HG02840 (cell line): ENCODE data around the gene SLC15A5.

Source experiments
- ATAC-seq: cut with Tn5 transposase; IDR thresholded peaks from one replicate; pipeline ENCODE4 v1.9.1; 2021; ENCODE audit warnings: mild to moderate bottlenecking, moderate library complexity, moderate number of reproducible peaks; ENCODE audit not compliant: unreplicated experiment, low FRiP score

The SLC15A5 gene

DNA sequence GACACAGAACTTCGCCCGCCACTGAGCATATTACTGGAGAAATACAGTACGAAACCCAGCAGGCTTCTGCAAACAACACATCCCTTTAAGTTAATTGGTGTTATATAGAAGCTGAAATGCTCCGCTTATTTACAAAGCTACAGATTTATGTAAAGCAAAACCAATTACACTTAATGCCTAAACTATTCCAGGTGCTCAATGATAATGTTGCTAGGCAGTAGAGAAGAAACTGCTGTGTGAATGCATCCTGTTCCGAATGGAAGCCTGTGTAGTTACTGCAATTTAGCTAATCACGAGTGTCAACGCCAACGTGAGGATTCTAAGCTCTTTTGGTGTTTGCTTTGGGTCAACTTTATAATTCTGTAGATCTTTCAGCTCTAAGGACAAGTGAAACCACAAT is 89.8 kb downstream of the SLC15A5 start:
- ATAC-seq: no peak

DNA sequence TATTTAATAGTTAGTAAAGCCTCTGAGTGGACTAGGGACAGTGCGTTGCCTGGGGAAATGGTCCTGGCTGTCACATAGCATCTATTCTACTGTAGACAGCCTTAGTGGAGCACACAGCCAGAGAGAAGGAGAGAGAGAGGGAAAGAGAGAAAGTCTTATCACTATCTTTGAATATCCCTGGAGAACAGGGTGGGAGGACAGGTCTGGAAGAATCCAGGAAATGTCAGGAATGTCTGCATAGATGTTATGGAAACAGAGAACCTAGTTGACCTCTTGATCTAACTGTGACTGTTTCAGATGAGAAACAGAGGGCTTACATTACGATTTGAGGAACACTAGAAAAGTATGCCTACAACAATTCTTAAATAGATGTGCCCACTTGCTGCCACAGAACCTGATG is 92.8 kb downstream of the SLC15A5 start:
- no peak for ATAC-seq

DNA sequence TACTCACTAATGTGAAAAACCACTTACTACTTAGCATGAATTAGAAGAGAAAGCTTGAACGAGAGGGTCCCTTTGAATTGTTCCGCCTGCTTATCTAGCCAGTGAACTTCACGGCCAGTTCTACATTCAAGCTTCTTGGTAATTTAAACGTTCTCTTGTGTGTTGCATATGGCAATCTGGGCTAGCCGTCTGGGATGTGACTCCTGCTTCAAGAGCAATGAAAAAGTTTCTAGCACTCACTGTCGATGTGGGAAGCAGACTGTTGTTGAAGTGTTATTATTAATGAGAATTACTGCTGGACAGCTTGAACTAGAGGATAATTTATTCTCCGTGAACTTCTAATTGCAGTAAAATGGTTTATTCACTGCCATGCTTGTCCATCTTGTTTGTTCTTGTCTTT is 93.9 kb downstream of the SLC15A5 start:
- ATAC-seq: no peak

DNA sequence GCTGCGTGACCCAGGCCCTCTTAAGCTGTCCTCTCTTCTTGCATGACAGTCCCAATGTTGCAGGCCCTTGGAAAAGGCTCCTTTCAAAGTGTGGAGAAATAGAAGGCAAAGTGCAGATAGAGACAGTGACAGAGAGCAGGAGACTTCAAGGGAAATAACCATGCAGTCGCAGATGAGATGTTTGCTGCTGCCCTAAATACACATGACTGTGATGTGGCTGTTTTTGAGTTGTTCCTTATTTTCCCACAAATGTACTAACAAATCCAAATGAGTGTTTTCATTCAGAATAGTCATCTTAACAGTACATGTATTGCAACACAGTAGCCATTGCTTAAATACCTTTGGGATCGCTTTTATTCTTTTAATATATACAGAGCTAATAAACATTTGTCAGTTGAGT is 101.6 kb downstream of the SLC15A5 start:
- no peak for ATAC-seq

DNA sequence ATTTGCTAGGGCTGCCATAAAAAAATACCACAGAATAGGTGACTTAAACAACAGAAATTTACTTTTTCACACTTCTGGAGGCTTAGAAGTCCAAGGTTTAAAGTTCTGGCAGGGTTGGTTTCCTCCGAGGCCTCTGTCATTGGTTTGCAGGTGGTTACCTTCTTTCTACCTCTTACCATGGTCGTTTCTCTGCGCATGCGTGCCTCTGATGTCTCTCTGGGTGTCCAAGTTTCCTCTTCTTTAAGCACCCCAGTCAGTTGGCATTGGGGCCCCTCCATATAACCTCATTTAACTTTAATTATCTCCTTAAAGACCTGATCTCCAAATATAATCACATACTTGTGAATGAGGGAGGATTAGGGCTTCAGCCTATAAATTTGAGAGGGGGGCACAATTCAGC is 103.2 kb downstream of the SLC15A5 start:
- ATAC-seq: no peak

DNA sequence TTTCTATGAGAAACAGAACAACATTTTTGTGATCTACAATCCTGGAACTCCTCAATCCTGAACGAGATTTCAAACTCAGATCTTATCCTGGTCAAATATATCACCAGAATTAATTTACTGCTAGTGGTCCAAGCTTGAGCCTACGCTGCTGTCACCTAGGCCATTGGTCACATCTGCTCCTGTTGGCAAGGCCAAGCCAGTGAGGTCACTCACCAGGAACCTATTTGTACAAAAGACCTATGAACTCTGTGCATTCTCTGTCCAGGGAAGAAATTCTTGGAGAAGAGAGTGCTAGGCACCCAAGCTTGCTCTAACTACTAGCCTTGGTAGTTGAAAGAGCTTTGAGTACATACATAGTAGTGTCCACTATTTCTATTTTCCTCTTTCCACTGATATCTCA is 106.1 kb downstream of the SLC15A5 start:
- no peak for ATAC-seq

DNA sequence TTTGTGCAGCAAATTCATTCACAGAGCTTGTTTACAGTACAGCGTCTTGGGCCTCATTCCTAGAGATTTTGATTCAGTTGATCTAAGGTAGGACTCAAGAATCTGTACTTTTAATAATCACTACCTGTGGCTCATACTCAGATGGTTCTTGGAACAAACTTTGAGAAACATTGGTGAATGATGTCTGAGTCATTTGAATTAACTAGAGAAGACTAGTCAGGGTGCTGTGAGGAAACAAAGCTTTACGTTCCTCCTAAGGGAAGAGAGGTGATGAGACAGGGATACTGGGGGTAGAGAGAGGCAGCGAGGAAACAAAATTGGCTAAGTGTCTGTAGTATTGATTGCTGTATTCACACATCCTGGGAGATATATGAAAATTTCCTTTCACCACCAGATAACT is 109.4 kb downstream of the SLC15A5 start:
- no peak for ATAC-seq

DNA sequence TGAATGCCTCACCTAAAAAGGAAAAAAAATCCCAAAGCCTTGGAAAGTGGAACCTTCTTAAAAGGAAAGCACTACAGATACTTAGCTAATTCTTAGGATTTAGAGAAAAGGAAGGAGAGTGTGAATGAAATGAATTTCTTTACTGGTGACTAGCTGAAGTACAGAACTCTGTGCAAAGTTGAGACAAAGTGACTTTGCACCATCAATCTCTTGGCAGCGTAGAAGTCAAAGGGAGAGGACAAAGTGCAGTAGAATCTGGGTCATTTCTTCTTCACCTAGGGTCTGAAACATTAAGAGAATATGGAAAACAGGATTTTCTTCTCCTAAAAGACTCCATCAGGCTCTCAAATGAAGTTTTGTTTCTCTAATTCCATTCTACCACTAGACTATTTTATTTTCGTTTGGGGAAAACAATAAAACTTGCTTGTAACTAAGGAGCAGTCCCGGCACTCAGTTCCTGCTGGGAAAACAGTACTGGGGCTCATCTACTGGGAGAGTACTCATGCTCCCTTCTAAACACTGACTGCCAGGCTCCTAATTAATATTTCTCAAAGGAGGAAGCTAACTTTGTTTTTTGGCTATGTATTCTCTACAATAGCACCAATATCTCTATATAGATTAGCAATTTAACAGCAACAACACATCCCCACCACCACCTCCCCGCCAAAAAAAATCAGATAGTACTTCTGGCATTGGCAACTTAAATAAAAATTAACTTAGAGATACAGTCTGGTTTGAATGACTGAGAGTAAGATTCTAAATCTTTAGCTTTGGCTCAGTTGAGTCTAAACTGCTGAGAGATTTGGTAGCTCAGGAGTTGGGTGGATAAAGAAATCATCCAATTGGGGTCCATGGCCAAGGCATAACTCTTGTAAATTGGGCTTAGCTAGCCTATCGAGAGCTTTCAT is 110.7 kb downstream of the SLC15A5 start:
- no peak for ATAC-seq

DNA sequence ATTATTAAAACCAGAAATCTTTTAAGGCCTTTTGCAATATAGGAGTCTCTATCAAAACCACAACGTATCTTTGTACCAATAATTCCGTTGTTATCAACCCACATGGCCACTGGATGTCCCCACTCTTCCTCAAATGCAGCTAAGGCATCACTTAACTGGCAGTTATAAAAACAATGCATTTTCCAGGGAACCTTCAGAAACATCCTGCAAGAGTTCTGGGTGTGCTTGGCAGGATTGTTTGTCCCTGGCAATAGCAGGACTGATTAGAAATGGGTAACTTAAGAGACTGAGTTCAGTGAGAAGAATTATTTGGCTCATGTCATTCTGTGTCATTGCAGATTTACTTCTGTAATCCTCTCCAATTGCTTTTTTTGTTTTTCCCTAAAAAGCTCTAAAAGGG is 112.0 kb downstream of the SLC15A5 start:
- ATAC-seq: no peak

DNA sequence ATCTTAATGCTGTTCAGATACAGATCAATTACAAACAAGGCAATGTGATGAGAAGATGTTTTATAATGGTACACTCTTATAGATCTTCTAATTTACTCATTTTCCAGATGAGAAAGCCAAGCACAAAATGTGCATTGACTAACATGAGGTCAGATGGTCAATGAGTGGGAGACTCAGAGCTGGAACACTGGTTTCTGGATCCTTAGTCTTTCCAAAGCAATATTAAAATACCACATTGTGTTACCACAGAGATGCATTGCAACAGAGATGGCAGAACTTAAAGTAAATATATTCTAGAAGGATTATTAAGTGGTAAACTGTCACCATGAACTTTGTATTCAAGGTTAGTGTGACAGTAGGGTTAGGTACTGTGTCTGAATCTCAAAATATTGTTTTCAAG is 113.6 kb downstream of the SLC15A5 start:
- no peak for ATAC-seq

DNA sequence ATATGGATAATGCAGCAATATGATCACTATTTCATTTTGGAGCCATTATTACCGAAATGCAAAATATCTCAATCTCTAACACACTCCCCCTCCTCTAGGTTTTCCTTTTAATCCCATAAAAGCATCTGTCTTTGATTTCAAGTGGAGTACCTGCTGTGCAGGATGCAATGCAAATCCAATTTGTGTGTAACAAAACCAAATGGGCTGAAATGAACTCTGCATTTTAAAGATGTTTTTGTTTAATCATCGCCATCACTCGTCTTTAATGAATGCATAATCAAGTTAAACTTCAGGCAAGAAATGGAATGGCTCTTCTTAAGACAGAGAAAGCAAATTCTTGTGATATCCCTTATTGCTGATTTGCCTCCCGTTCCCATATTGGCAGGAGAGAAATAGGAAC is 114.3 kb downstream of the SLC15A5 start:
- no peak for ATAC-seq

DNA sequence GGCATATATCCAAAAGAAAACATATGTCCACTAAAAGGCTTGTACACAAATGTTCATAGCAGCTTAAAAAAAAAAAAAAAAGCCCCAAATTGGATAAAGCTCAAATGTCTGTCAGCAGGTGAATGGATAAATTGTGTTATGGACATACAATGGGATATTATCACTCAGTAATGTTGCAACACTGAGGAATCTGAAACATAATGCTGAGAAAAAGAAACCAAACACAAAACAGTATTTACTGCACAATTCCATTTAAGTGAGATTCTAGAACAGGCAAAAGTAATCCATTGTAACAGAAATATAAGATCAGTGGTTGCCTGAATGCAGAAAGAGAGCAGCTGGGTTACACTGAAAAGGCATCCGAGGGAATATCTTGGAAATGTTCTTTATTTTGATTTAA is 117.9 kb downstream of the SLC15A5 start:
- no peak for ATAC-seq

DNA sequence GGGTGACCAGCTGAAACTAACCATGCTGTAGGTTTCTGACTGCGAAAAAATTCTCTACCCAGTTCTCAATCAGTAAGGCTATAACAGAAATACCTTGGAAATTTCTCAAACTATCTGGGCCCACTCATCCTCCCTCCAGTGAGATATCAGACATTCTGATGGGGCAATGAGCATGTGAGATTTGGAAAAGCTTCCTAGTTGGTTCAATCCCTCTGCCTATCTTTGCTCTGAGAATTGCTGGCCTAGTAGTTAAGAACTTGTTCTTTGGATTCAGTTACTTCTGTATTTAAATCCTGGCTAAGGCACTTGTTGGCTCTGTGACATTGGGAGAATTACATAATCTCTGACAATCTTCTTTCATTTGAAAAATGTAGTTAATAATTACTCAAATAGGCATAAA is 119.4 kb downstream of the SLC15A5 start:
- ATAC-seq: no peak

DNA sequence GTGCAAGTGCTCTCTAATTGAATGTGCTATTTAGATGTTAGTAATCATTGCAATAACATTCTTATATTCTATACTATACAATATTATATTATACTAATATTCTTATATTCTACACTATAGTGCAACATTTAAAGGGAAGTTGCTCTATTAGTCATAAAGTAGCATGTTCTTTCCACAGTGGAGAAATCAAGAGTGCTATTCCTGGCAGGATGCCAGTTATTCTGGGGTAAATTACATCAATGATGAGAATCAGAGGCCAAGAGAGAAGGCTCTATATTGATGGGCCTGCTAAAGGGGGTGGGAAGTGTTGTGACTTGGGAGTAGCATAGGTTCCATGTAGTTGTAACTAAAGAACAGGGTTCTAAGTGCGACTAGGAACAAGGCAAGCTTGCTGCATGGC is 121.5 kb downstream of the SLC15A5 start:
- no peak for ATAC-seq

DNA sequence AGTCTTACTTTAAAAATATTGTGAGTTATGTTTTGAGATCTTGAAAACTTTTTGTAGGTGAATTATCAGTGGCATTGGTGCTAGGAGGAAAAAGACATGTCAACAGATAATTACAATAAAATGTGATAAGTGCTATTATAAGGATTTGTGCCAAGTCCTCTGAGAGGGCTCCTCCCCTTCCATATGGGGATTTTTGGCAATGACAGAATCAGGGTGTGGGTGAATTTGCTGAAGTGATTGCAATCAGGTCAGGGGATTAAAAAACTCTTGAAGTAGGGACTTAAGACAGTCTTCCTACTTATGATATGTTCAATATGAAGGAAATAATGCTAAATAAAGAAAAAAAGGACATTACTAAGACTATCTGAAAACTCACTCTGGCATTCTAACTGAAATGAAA is 122.5 kb downstream of the SLC15A5 start:
- no peak for ATAC-seq

DNA sequence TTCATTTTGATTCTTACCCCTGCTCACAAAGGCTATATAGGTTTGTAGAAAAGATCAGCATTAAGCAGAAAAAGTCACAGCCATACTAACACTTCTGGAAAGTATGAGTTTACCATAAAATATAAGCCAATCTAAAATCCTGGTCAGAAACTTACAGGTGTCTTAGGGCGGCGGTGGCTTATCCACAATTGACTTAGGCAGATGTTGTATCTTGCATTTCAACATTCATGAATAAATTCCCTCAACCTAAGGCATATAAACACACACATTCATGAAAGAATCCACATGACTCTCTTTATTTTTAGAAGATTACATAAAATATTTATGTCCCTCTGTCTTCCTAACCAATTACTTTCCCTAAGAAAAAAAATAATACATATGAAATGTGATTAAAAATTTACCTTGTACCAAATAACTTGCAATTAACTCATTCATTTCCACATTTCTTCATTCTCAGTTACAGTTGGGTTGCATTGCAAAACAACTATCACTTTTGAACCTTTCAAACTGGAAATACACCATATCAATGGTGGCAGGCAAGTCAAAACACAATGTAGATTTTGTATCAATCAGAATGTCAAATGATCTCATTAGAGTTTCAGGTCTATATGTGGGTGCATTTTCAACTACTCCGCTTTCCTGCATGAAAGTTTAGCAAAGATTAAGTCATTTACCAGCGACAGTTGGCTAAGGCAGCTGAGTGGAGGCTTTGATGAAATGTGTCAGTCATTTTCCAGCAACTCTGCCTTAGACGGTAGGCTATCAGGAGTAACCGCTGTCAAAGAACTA is 124.4 kb downstream of the SLC15A5 start:
- no peak for ATAC-seq

DNA sequence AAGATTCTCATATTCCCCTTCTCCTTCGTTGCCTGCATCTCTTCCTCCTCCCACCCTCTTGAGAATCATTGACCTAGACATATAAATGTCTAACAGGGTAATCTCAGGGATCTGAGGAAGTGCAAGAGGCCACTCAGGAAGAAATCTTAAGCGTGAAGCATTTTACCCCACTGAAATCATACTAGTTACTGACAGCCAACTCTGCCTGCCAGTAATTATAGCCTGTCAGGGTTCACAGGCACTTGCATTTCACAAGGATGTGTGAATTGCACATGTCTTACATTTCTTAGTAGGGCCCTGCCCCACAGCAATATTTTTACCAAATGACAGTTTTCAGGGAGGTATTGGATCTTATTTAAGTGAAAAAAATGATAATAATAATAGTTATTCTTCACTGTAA is 127.2 kb downstream of the SLC15A5 start:
- no peak for ATAC-seq

DNA sequence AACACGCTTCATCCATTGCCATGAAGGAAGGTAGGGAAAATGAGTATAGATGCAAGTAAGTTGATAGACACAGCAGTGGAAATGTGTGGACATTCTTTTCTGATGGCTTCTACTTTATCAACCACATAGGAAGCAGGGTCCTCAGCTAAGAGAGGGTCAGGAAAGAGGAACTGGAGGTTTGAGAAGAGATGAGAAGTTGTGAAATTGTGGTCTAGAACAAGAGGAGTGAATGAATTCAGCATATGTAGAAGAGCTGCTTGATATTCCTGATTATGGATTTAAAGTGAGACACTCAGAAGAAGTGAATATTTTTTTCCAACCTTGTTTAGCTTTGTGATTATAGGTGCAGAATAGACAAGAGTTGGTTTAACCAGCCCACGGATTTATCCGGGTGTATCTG is 128.5 kb downstream of the SLC15A5 start:
- ATAC-seq: no peak
